ENCODE results near the gene STX4.
A peak's percentile ranks its signal among the peaks of the same experiment; 100 is the strongest.

Gene STX4

DNA sequence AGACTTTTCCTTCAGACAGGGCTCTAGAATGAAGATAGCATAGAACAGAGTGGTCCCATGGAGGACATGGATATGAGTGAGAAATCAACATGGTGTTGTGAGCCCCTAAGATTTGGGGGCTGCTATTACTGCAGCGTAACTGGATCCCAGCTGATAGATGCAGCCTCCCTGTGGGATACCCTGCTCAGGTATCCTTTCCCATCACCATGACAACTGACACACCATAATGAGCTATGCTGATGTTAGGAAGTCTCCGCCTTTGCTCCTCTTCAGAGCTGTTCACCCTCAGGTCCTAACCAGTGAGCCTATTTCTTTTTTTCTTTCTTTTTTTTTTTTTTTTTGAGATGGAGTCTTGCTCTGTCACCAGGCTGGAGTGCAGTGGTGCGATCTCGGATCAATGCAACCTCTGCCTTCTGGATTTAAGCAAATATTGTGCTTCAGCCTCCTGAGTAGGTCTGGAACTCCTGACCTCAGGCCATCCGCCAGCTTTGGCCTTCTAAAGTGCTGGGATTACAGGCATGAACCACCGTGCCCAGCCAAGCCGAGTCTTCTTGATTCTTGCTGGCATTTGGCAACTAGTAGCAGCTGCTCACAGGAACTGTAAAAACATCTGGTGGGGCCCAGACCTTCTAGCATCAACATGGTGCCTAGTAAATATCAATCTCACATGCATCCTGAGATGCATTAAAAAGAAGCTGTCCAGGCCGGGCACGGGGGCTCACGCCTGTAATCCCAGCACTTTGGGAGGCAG is 17.1 kb downstream of the STX4 start:
- 84 to 95% methylated on average over 8 to 9 of the region's 10 CpGs for WGBS, 2 experiments (ENCODE audit: insufficient coverage in 2 of 2)
- H3K36me3 ChIP-seq (ENCODE audit: control insufficient read depth, insufficient read depth, low read length), result no peaks in the 10 kb centered on the region
- no peaks in the 10 kb centered on the region for H3K9me3 ChIP-seq (ENCODE audit: control insufficient read depth, low read length)
- no peak overlapping the region for H3K27ac ChIP-seq (ENCODE audit: low read depth, low read length, severe bottlenecking)
- H3K4me3 ChIP-seq (ENCODE audit: extremely low read depth, insufficient read depth, low read length, poor library complexity, severe bottlenecking), result no peak overlapping the region
- H3K4me1 ChIP-seq (ENCODE audit: control insufficient read depth, insufficient read depth, low read length, poor library complexity, severe bottlenecking), result peaks cover 6% of the 10 kb centered on the region

DNA sequence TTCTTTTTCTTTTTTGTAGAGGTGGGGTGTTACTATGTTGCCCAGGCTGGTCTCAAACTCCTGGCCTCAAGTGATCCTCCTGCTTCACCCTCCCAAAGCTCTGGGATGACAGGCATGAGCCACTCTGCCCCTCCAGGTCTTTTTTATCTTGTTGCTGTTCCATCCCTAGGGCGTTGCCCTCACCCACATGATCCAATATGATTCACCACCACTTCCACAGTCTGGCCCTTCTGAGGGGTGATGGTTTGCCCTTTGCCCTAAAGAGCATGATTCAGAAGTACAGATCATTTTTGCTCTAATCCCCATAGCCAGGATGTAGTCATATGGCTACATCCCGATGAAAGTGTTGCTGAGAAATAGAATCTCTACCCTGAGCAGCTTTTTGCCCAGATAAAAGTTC is 18.8 kb downstream of the STX4 start:
- H3K36me3 ChIP-seq (ENCODE audit: control insufficient read depth, insufficient read depth, low read length), result no peaks in the 10 kb centered on the region
- no peak overlapping the region for H3K4me3 ChIP-seq (ENCODE audit: extremely low read depth, insufficient read depth, low read length, poor library complexity, severe bottlenecking)
- 78% methylated on average over 1 of the region's 2 CpGs; no CpG with 5 or more reads in 1 of the 2 experiments for WGBS, 2 experiments (ENCODE audit: insufficient coverage in 2 of 2)
- peaks cover 6% of the 10 kb centered on the region for H3K4me1 ChIP-seq (ENCODE audit: control insufficient read depth, insufficient read depth, low read length, poor library complexity, severe bottlenecking)
- no peaks in the 10 kb centered on the region for H3K9me3 ChIP-seq (ENCODE audit: control insufficient read depth, low read length)
- H3K27ac ChIP-seq (ENCODE audit: low read depth, low read length, severe bottlenecking), result no peak overlapping the region

DNA sequence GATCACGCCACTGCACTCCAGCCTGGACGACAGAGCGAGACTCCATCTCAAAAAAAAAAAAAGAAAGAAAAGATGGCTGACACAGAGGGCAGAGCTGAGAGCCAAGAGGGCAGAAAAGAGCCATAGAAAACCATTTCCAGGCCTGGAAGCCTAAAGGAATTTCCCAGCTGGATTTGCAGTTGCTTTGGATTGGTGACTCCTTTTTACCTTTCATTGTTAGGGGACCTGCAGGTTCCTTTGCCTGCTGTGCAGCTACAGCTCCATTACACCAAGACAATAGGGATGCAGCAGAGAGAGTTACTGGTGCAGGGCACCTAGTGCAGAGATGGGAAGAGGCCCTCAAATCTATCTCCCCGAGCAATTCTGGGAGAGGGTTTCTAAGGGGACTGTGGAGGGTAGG is 22.3 kb downstream of the STX4 start:
- H3K4me3 ChIP-seq (ENCODE audit: extremely low read depth, insufficient read depth, low read length, poor library complexity, severe bottlenecking), result no peak overlapping the region
- peaks cover 20% of the 10 kb centered on the region for H3K36me3 ChIP-seq (ENCODE audit: control insufficient read depth, insufficient read depth, low read length)
- no peaks in the 10 kb centered on the region for H3K9me3 ChIP-seq (ENCODE audit: control insufficient read depth, low read length)
- H3K4me1 ChIP-seq (ENCODE audit: control insufficient read depth, insufficient read depth, low read length, poor library complexity, severe bottlenecking), result peaks cover 6% of the 10 kb centered on the region
- no peak overlapping the region for H3K27ac ChIP-seq (ENCODE audit: low read depth, low read length, severe bottlenecking)
- WGBS, 2 experiments (ENCODE audit: insufficient coverage in 2 of 2), result 67 to 91% methylated on average over 1 to 4 of the region's 4 CpGs

DNA sequence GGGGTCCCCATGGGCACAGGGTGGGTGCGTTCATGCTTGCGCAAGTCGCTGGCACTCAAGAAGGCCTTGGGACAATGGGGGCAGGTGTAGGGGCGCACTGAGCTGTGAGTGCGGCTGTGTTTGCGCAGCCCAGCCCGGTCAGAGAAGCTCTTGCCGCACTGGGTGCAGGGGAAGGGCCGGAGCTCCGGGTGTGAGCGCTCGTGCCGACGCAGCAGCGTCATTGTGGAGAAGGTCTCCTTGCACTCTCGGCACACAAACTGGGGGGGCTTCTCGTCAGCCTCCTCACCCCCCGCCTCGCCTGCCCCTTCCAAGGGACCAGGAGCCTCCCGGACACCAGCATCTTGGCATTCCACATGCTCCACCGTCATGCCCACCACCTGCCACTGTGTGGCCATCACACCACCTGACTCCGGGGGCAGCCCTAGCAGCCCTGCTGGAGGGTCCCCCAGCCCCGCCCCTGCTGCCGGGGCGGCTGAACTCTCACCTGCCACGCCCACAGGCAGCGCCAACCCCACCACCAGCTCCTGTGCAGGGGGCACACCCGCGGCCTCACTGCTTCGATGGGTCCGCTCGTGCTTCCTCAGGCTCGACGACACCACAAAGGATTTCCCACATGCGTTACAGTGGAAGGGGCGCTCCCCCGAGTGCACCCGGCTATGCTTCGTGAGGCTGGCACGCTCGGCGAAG is 27.9 kb downstream of the STX4 start:
- H3K4me1 ChIP-seq (ENCODE audit: control insufficient read depth, insufficient read depth, low read length, poor library complexity, severe bottlenecking), result peaks cover 13% of the 10 kb centered on the region
- no peaks in the 10 kb centered on the region for H3K9me3 ChIP-seq (ENCODE audit: control insufficient read depth, low read length)
- H3K36me3 ChIP-seq (ENCODE audit: control insufficient read depth, insufficient read depth, low read length), result peaks cover 43% of the 10 kb centered on the region
- WGBS, 2 experiments (ENCODE audit: insufficient coverage in 2 of 2), result 95 to 97% methylated on average over 41 of the region's 42 CpGs
- no peak overlapping the region for H3K27ac ChIP-seq (ENCODE audit: low read depth, low read length, severe bottlenecking)
- no peak overlapping the region for H3K4me3 ChIP-seq (ENCODE audit: extremely low read depth, insufficient read depth, low read length, poor library complexity, severe bottlenecking)

- Histone ChIP-seq H3K27ac (ENCODE audit: low read depth, low read length, severe bottlenecking) (no peak overlapping the region), H3K4me3 (ENCODE audit: extremely low read depth, insufficient read depth, low read length, poor library complexity, severe bottlenecking) (no peak overlapping the region), H3K36me3 (ENCODE audit: control insufficient read depth, insufficient read depth, low read length) (peaks cover 43% of the 10 kb centered on the region), H3K4me1 (ENCODE audit: control insufficient read depth, insufficient read depth, low read length, poor library complexity, severe bottlenecking) (peaks cover 13% of the 10 kb centered on the region), H3K9me3 (ENCODE audit: control insufficient read depth, low read length) (no peaks in the 10 kb centered on the region)
- 95 to 97% methylated on average over 54 of the region's 54 CpGs for WGBS, 2 experiments (ENCODE audit: insufficient coverage in 2 of 2)
Measured at GRCh38 chr16:31061813-31062440, 28.6 kb downstream of the STX4 start.

GRCh38 chr16:31063495-31063842 is 30.1 kb downstream of the STX4 start:
- Histone ChIP-seq H3K9me3 (ENCODE audit: control insufficient read depth, low read length) (no peaks in the 10 kb centered on the region), H3K27ac (ENCODE audit: low read depth, low read length, severe bottlenecking) (no peak overlapping the region), H3K36me3 (ENCODE audit: control insufficient read depth, insufficient read depth, low read length) (peaks cover 45% of the 10 kb centered on the region), H3K4me1 (ENCODE audit: control insufficient read depth, insufficient read depth, low read length, poor library complexity, severe bottlenecking) (peaks cover 13% of the 10 kb centered on the region), H3K4me3 (ENCODE audit: extremely low read depth, insufficient read depth, low read length, poor library complexity, severe bottlenecking) (no peak overlapping the region)
- 93% methylated on average over 8 to 9 of the region's 9 CpGs for WGBS, 2 experiments (ENCODE audit: insufficient coverage in 2 of 2)

DNA sequence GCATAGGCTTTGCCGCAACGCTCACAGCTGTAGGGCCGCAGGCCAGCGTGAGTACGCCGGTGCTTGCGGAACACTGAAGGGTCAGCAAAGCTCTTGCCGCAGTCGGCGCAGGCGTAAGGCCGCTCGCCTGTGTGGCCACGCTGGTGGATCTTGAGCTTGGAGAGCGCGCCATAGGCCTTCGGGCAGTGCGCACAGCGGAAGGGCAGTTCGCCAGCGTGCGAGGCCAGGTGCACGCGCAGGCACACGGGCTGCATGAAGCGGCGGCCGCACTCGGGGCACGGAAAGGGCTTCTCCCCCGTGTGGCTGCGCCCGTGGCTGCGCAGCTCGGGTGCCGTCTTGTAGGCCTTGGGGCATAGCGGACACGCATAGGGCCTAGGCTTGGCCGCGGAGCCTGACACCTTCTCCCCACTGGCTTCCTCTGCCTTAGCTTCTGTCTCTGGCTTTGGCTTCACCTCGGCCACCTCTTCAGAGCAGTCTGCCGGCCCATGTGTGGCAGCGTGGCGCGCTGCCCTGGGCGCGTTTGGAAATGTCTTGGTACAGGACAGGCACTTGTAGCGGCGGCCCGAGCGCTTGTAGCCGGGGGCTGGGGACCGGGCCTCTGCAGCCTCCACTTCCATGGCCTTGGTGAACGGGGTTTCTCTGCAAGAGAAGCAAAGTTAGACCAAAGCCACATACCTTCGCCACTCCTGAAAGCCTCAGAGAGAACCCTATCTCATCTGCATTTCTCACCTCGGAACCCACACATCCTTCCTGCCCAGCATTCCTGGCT is 30.7 kb downstream of the STX4 start:
- H3K4me1 ChIP-seq (ENCODE audit: control insufficient read depth, insufficient read depth, low read length, poor library complexity, severe bottlenecking), result peaks cover 13% of the 10 kb centered on the region
- peaks cover 41% of the 10 kb centered on the region for H3K36me3 ChIP-seq (ENCODE audit: control insufficient read depth, insufficient read depth, low read length)
- peak overlapping the region; percentile 91 for H3K27ac ChIP-seq (ENCODE audit: low read depth, low read length, severe bottlenecking)
- 98% methylated on average over 51 to 56 of the region's 56 CpGs for WGBS, 2 experiments (ENCODE audit: insufficient coverage in 2 of 2)
- H3K4me3 ChIP-seq (ENCODE audit: extremely low read depth, insufficient read depth, low read length, poor library complexity, severe bottlenecking), result no peak overlapping the region
- H3K9me3 ChIP-seq (ENCODE audit: control insufficient read depth, low read length), result no peaks in the 10 kb centered on the region

GRCh38 chr16:31064882-31065461 is 31.6 kb downstream of the STX4 start:
- Histone ChIP-seq H3K27ac (ENCODE audit: low read depth, low read length, severe bottlenecking) (peak overlapping the region; percentile 91), H3K36me3 (ENCODE audit: control insufficient read depth, insufficient read depth, low read length) (peaks cover 35% of the 10 kb centered on the region), H3K4me3 (ENCODE audit: extremely low read depth, insufficient read depth, low read length, poor library complexity, severe bottlenecking) (no peak overlapping the region), H3K9me3 (ENCODE audit: control insufficient read depth, low read length) (no peaks in the 10 kb centered on the region), H3K4me1 (ENCODE audit: control insufficient read depth, insufficient read depth, low read length, poor library complexity, severe bottlenecking) (peaks cover 13% of the 10 kb centered on the region)
- WGBS, 2 experiments (ENCODE audit: insufficient coverage in 2 of 2), result 95% methylated on average over 3 of the region's 4 CpGs

DNA sequence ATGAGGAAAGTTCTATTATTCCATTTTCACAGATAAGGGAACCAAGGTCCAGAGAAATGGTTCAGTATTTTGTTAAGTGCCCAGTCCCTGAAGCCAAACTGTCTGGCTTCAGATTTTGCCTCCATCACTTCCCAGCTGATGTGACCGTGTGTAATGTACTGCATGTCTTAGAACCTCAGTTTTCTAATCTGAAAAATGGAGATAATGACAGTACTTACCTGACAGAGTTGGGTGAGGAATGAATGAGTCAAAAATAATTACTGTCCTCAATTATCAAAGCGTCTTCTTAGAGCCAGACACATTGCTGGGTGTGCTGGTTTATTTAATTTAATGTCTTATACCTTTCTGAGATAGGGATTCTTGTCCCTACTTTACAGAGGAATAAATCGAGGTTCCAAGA is 34.0 kb downstream of the STX4 start:
- 89% methylated on average over 1 of the region's 3 CpGs; no CpG with 5 or more reads in 1 of the 2 experiments for WGBS, 2 experiments (ENCODE audit: insufficient coverage in 2 of 2)
- Histone ChIP-seq H3K27ac (ENCODE audit: low read depth, low read length, severe bottlenecking) (no peak overlapping the region), H3K36me3 (ENCODE audit: control insufficient read depth, insufficient read depth, low read length) (peaks cover 18% of the 10 kb centered on the region), H3K9me3 (ENCODE audit: control insufficient read depth, low read length) (no peaks in the 10 kb centered on the region), H3K4me1 (ENCODE audit: control insufficient read depth, insufficient read depth, low read length, poor library complexity, severe bottlenecking) (peaks cover 13% of the 10 kb centered on the region), H3K4me3 (ENCODE audit: extremely low read depth, insufficient read depth, low read length, poor library complexity, severe bottlenecking) (no peak overlapping the region)

DNA sequence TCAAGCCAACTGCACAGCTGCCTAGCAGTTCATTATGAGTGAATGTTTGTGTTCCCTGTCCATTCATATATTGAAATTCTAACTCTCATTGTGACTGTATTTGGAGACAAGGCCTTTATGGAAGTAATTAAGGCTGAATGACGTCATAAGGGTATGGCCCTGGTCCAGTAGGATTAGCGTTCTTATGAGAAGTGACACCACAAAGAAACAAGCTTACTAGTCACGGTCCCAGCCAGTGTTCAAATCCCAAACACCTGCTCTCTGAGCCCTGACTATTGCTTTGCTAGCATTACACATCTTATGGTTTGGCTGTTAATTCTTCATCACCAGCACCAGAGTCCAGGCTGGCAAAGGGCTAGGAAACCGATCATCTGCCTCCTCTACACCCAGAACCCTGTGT is 38.5 kb downstream of the STX4 start:
- Histone ChIP-seq H3K4me3 (ENCODE audit: extremely low read depth, insufficient read depth, low read length, poor library complexity, severe bottlenecking) (peak overlapping the region; percentile 59), H3K36me3 (ENCODE audit: control insufficient read depth, insufficient read depth, low read length) (peaks cover 17% of the 10 kb centered on the region), H3K9me3 (ENCODE audit: control insufficient read depth, low read length) (no peaks in the 10 kb centered on the region), H3K4me1 (ENCODE audit: control insufficient read depth, insufficient read depth, low read length, poor library complexity, severe bottlenecking) (no peaks in the 10 kb centered on the region), H3K27ac (ENCODE audit: low read depth, low read length, severe bottlenecking) (peak overlapping the region; percentile 93)
- WGBS, 2 experiments (ENCODE audit: insufficient coverage in 2 of 2), result 76 to 79% methylated on average over 3 to 4 of the region's 4 CpGs
